ENCODE results near the gene FAM136A.

- TF ChIP-seq CTCF (IDR thresholded peaks at IDR 0.05) (no peak), POLR2AphosphoS5 (IDR thresholded peaks at IDR 0.05) (no peak)
Observed at GRCh38 chr2:70322518-70322917, 20.7 kb upstream of the FAM136A start.

Measured in prostate gland (tissue), 2 donors.